Measurements from ENCODE around the gene NLGN1. TPM values are rescaled to one million over a fixed set of nuclear protein-coding genes. Genes with fewer than 3 reads are reported as not detected.

The NLGN1 gene
- total and polyA plus RNA-seq, 12 donors: 0.13 to 3.7 (median 0.84) TPM

DNA sequence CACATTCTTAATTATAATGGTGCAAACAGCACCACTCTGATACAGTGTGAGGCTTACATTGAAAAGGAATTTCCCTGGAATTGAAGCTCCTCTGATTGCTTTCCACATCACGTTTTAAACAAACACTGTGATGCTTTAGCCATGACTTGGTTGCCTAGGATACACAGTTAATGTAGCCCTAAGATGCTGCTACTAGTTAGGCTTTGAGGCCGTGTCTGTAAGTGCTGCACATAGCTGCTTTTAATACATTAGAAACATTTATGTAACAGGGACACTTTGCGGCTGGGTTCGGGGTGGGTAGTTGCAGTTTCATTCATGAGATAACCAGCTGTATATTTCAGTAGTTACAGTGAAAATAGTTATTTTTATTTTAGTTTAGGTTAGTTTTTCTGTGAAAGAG is 334.7 kb downstream of the NLGN1 start:
- intact Hi-C loops (cut with DNase I): no loop called here
- Histone ChIP-seq H3K27ac (no peak overlapping the region), H3K4me1 (replicated peaks in 1 of 2) (no peaks in the 10 kb centered on the region), H3K9me3 (replicated peaks in 1 of 3) (no peaks in the 10 kb centered on the region), H3K27me3 (no peaks in the 10 kb centered on the region), H3K36me3 (replicated peaks in 1 of 2) (no peaks in the 10 kb centered on the region), H3K4me3 (no peak overlapping the region)
- DNase-seq: no peak
- no peak for TF ChIP-seq CTCF (IDR thresholded peaks at IDR 0.05)
- WGBS, 4 donors: 62 to 72% (median 69%) methylated on average over 4 of the region's 4 CpGs

GRCh38 chr3:173733029-173733652 is 335.6 kb downstream of the NLGN1 start:
- peak in 1 of 7 donors; percentile 58 for DNase-seq
- Histone ChIP-seq H3K36me3 (replicated peaks in 1 of 2) (no peaks in the 10 kb centered on the region), H3K9me3 (replicated peaks in 1 of 3) (no peaks in the 10 kb centered on the region), H3K4me3 (no peak overlapping the region), H3K27me3 (no peaks in the 10 kb centered on the region), H3K27ac (no peak overlapping the region), H3K4me1 (replicated peaks in 1 of 2) (no peaks in the 10 kb centered on the region)
- intact Hi-C loops (cut with DNase I): no loop called here
- WGBS, 4 donors: 38 to 58% (median 43%) methylated on average over 1 of the region's 1 CpG
- TF ChIP-seq CTCF (IDR thresholded peaks at IDR 0.05) (peak in 4 of 6 experiments; percentile 12 to 43 (median 36)), POLR2A (IDR thresholded peaks at IDR 0.05) (no peak)

DNA sequence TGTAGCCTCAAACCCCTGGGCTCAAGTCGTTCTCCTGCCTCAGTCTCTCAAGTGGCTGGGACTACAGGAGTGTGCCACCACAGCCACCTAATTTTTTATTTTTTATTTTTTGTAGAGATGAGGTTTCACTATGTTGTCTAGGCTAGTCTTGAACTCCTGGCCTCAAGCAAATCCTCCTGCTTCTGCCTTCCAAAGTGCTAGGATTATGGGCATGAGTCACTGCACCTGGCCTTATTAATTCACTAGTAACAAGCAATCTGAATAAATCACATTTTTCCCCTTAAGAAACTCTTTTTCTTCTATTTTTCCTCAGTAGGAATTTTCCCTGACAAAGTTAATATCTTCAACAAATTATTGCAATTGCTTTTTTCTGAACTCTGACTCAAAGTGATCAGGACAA is 336.9 kb downstream of the NLGN1 start:
- WGBS, 4 donors: 77 to 92% (median 82%) methylated on average over 1 of the region's 1 CpG
- no peak for DNase-seq
- Histone ChIP-seq H3K36me3 (replicated peaks in 1 of 2) (no peaks in the 10 kb centered on the region), H3K4me1 (replicated peaks in 1 of 2) (no peaks in the 10 kb centered on the region), H3K27me3 (no peaks in the 10 kb centered on the region), H3K27ac (no peak overlapping the region), H3K4me3 (no peak overlapping the region), H3K9me3 (replicated peaks in 1 of 3) (no peaks in the 10 kb centered on the region)
- intact Hi-C loops (cut with DNase I): no loop called here
- TF ChIP-seq POLR2A (IDR thresholded peaks at IDR 0.05): no peak
- no peak for TF ChIP-seq CTCF (IDR thresholded peaks at IDR 0.05)

- no peak for DNase-seq
- intact Hi-C loops (cut with DNase I): no loop called here
- 40 to 62% (median 54%) methylated on average over 1 of the region's 1 CpG for WGBS, 4 donors
- H3K27me3 ChIP-seq: no peaks in the 10 kb centered on the region
- no peaks in the 10 kb centered on the region for H3K36me3 ChIP-seq (replicated peaks in 1 of 2)
- H3K4me1 ChIP-seq (replicated peaks in 1 of 2): no peaks in the 10 kb centered on the region
- TF ChIP-seq CTCF (IDR thresholded peaks at IDR 0.05): no peak
- no peak for TF ChIP-seq POLR2A (IDR thresholded peaks at IDR 0.05)
- H3K9me3 ChIP-seq (replicated peaks in 1 of 3): no peaks in the 10 kb centered on the region
- H3K4me3 ChIP-seq: no peak overlapping the region
- no peak overlapping the region for H3K27ac ChIP-seq
Observed at GRCh38 chr3:173734895-173735294, 337.4 kb downstream of the NLGN1 start.
